DND-41 (cell line): ENCODE data around the gene CCT4.

Source experiments
- CTCF ChIP-seq: IDR thresholded peaks from 2 replicates; pipeline ENCODE4 v1.5.1; 2012; ENCODE audit warnings: borderline replicate concordance, low read length, moderate library complexity, mild to moderate bottlenecking; ENCODE audit not compliant: poor library complexity, severe bottlenecking; ENCODE audit errors: extremely low read depth
- EZH2 ChIP-seq: IDR thresholded peaks from 3 replicates; pipeline ENCODE4 v1.6.1; 2012; ENCODE audit warnings: borderline replicate concordance, low read depth, mild to moderate bottlenecking, moderate library complexity, low read length, inconsistent platforms; ENCODE audit not compliant: severe bottlenecking

GRCh38 chr2:61888267-61889055 lies at the start of gene CCT4:
- TF ChIP-seq CTCF (peak; percentile 13), EZH2 (no peak)
